Epithelial cell of alveolus of lung (primary cell): ENCODE data around the gene FOXC1. TPM values are rescaled to one million over a fixed set of nuclear protein-coding genes. Genes with fewer than 3 reads are reported as not detected.

Experiments
- total RNA-seq: library from RNA; depleted of rRNA; stranded (reverse); fragments of >200 nt; gene quantifications from 2 replicates; pipeline ENCODE4 v1.2.1, GENCODE V29; 2015

The FOXC1 gene
- 1.5 and 3.1 TPM in 2 replicates for total RNA-seq

DNA sequence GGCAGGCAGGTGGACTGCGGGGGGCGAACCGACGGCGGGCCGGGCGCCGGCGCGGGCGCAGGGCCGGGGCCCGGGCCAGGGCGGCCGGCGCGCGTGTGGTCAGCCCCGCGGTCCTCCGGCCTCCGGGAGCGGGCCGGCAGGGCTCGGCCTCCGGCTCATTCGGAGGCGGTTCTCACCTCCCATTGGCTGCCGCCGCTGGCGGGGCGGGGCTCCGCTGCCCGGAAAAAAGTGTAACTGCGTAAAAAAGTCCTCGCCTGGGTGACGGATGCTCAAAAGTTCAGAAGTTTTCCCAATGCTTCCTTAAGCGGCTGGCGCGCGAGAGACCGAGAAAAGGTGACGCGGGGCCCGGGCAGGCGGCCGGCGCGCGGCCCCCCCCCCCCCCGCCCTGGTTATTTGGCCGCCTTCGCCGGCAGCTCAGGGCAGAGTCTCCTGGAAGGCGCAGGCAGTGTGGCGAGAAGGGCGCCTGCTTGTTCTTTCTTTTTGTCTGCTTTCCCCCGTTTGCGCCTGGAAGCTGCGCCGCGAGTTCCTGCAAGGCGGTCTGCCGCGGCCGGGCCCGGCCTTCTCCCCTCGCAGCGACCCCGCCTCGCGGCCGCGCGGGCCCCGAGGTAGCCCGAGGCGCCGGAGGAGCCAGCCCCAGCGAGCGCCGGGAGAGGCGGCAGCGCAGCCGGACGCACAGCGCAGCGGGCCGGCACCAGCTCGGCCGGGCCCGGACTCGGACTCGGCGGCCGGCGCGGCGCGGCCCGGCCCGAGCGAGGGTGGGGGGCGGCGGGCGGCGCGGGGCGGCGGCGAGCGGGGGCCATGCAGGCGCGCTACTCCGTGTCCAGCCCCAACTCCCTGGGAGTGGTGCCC is at the start of gene FOXC1:
Gene FOXC1, plus strand, starts transcription at position 268 of the 849 bp plus-strand sequence. Its CDS starts 531 bp downstream, at position 799.

Other genes with a start within 250 kb of the FOXC1 start
- 17.8 and 106 TPM in 2 replicates for gene FOXF2, start 220.3 kb upstream of the FOXC1 start, total RNA-seq